Mucosa of stomach (tissue), 1 donor: ENCODE results near the gene CENPC.
"Not testable (repeated sequence)": the region's sequence is repeated elsewhere in the genome, so short reads cannot be mapped to it uniquely, and the experiment has no call there.

ENCODE experiments used
- H3K27me3 ChIP-seq: one replicate; pipeline ENCODE4 v1.7.0; 2013; ENCODE audit warnings: mild to moderate bottlenecking, low read length; ENCODE audit not compliant: control insufficient read depth, insufficient read depth
- H3K36me3 ChIP-seq: one replicate; pipeline ENCODE4 v1.7.0; 2013; ENCODE audit warnings: low read length; ENCODE audit not compliant: control insufficient read depth, insufficient read depth
- H3K4me1 ChIP-seq: one replicate; pipeline ENCODE4 v1.7.0; 2013; ENCODE audit warnings: mild to moderate bottlenecking, low read length; ENCODE audit not compliant: control insufficient read depth, insufficient read depth
- H3K4me3 ChIP-seq: one replicate; pipeline ENCODE4 v1.7.0; 2013; ENCODE audit warnings: low read length
- H3K9ac ChIP-seq: one replicate; pipeline ENCODE4 v1.7.0; 2013; ENCODE audit warnings: mild to moderate bottlenecking, low read length, moderate library complexity
- H3K9me3 ChIP-seq: one replicate; pipeline ENCODE4 v1.7.0; 2013; ENCODE audit warnings: mild to moderate bottlenecking, low read length, moderate library complexity; ENCODE audit not compliant: control insufficient read depth
- donor health status: Pancreatic carcinoma.

The CENPC gene

DNA sequence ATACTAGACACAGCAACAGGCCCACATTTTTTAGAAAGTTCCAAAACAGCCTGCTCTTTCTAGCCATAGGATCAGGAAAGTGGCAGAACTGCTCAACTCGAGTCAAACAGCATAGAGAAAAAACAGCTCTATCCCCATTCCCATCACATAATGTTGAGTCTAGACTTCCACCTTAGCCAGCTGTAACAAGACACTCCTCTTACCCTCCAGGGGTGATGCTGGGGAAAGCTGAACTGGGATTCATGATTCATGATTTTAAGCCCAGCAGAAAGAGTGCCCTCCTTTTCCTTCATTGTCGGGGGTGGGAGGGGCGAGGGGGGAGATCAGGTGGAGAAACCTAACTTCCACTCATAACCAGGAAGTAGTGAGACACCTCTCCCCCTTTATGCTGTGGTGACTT lies 86.1 kb downstream of the CENPC start:
- Histone ChIP-seq H3K9me3 (no peaks in the 10 kb centered on the region), H3K9ac (no peak overlapping the region), H3K4me3 (no peak overlapping the region), H3K27me3 (no peaks in the 10 kb centered on the region), H3K36me3 (no peaks in the 10 kb centered on the region), H3K4me1 (no peaks in the 10 kb centered on the region)

GRCh38 chr4:67456577-67457196 lies 88.6 kb downstream of the CENPC start:
- Histone ChIP-seq H3K36me3 (no peaks in the 10 kb centered on the region), H3K27me3 (no peaks in the 10 kb centered on the region), H3K9me3 (no peaks in the 10 kb centered on the region), H3K4me3 (no peak overlapping the region), H3K9ac (no peak overlapping the region), H3K4me1 (no peaks in the 10 kb centered on the region)

- H3K27me3 ChIP-seq, H3K9me3 ChIP-seq, H3K4me1 ChIP-seq, H3K9ac ChIP-seq, H3K4me3 ChIP-seq, H3K36me3 ChIP-seq: not testable (repeated sequence)
Observed at GRCh38 chr4:67452846-67453205, 92.5 kb downstream of the CENPC start.

DNA sequence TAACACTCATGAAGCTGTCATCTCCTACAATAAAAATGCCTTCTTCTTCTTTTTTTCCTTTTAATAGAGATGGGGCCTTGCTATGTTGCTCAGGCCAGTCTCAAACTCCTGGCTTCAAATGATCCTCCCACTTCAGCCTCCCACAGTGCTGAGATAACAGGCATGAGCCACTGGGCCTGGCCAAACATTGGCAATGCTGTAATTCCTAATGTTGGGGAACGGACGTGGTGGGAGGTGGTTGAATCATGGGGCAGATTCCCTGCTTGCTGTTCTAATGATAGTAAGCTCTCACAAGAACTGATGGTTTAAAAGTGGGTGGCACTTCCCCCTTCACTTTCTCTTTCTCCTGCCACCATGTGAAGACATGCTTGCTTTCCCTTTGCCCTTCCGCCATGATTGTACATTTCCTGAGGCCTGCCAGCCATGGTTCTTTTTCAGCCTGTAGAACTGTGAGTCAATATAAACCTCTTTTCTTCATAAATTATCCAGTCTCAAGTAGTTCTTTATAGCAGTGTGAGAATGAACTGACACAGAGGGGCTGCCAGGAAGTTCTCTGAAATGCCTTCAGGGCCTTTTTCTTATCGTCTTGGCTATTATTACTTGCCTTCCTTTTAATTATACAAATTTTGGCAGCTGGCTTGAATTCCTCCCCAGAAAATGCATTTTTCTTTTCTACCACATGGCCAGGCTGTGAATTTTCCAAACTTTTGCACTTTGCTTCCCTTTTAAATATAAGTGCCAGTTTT lies 93.0 kb downstream of the CENPC start:
- Histone ChIP-seq H3K9ac (no peak overlapping the region), H3K27me3 (no peaks in the 10 kb centered on the region), H3K9me3 (no peaks in the 10 kb centered on the region), H3K4me1 (no peaks in the 10 kb centered on the region), H3K36me3 (no peaks in the 10 kb centered on the region), H3K4me3 (no peak overlapping the region)

- Histone ChIP-seq H3K4me3 (no peak overlapping the region), H3K27me3 (no peaks in the 10 kb centered on the region), H3K4me1 (no peaks in the 10 kb centered on the region), H3K9me3 (no peaks in the 10 kb centered on the region), H3K9ac (no peak overlapping the region), H3K36me3 (no peaks in the 10 kb centered on the region)
Observed at GRCh38 chr4:67451464-67451863, 93.8 kb downstream of the CENPC start.

DNA sequence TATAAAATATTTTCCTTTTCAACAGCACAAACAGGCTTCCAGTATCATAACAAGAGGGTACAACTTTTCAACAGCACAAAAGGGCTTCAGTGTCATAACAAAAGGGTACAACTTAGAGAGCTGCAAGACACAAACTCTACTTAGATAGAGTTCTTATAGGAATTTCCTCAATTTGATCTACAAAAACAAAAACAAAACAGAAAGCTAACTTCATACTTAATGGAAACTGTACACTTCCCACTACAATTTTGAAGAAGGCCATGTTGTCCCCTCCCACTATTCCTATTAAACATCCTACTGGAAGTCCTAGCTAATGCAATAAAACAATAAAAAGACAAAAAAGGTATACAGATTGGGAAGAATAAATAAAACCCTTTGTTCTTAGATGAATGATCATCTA lies 96.7 kb downstream of the CENPC start:
- Histone ChIP-seq H3K27me3 (no peaks in the 10 kb centered on the region), H3K9me3 (no peaks in the 10 kb centered on the region)

GRCh38 chr4:67447873-67448272 lies 97.4 kb downstream of the CENPC start:
- no peaks in the 10 kb centered on the region for H3K36me3 ChIP-seq
- no peak overlapping the region for H3K4me3 ChIP-seq
- H3K9me3 ChIP-seq, result no peaks in the 10 kb centered on the region
- no peaks in the 10 kb centered on the region for H3K4me1 ChIP-seq
- no peaks in the 10 kb centered on the region for H3K27me3 ChIP-seq
- no peak overlapping the region for H3K9ac ChIP-seq

More for the DNA sequence above, 96.7 kb downstream of the CENPC start:
- Histone ChIP-seq H3K4me3 (no peak overlapping the region), H3K4me1 (no peaks in the 10 kb centered on the region), H3K36me3 (no peaks in the 10 kb centered on the region), H3K9ac (no peak overlapping the region)

DNA sequence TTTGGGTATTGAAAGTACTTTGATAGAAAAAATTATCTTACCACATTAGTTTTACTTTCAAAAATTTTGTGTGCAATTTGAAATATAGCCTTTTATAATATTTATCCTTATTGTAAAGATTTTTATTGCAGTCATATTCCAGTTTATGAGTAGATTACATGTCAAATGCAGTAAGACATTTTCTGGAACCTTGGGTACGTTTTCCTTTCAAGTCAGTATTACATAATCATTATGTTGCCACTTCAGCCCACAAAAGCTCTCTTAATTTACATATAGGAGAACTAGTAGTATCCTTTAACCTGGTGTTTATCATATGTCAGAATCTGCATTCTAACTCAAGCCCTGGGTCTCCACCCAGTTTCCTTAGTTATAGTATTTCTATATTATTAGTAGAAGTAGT lies 98.5 kb downstream of the CENPC start:
- H3K36me3 ChIP-seq, result no peaks in the 10 kb centered on the region
- no peaks in the 10 kb centered on the region for H3K27me3 ChIP-seq
- H3K4me1 ChIP-seq, result no peaks in the 10 kb centered on the region

DNA sequence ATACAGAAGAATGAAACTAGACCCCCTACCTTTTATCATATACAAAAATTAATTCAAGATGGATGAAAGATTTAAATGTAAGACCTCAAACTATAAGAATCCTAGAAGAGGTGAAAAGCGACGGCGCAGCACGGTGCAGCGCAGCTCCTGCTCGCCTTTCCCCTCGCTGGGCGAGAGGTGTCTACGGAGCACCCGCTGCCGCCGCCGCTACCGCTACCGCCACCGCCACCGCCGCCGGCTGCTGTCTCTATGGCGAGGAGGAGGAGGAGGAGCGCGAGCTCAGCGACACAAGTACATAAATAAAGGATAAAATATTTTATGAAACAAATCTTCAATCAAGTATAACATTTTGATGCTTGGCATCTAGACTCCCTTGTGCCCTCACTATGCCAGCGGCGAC lies 99.4 kb downstream of the CENPC start:
- H3K27me3 ChIP-seq, H3K4me1 ChIP-seq, H3K4me3 ChIP-seq: not testable (repeated sequence)

More for the DNA sequence above, 98.5 kb downstream of the CENPC start:
- H3K9ac ChIP-seq, result no peak overlapping the region
- H3K9me3 ChIP-seq, result no peaks in the 10 kb centered on the region
- H3K4me3 ChIP-seq, result no peak overlapping the region

GRCh38 chr4:67438975-67439374 lies 106.3 kb downstream of the CENPC start:
- Histone ChIP-seq H3K4me3 (no peak overlapping the region), H3K9me3 (no peaks in the 10 kb centered on the region), H3K36me3 (no peaks in the 10 kb centered on the region), H3K4me1 (no peaks in the 10 kb centered on the region), H3K9ac (no peak overlapping the region), H3K27me3 (no peaks in the 10 kb centered on the region)

More for the DNA sequence above, 99.4 kb downstream of the CENPC start:
- H3K9ac ChIP-seq, H3K36me3 ChIP-seq, H3K9me3 ChIP-seq: not testable (repeated sequence)

DNA sequence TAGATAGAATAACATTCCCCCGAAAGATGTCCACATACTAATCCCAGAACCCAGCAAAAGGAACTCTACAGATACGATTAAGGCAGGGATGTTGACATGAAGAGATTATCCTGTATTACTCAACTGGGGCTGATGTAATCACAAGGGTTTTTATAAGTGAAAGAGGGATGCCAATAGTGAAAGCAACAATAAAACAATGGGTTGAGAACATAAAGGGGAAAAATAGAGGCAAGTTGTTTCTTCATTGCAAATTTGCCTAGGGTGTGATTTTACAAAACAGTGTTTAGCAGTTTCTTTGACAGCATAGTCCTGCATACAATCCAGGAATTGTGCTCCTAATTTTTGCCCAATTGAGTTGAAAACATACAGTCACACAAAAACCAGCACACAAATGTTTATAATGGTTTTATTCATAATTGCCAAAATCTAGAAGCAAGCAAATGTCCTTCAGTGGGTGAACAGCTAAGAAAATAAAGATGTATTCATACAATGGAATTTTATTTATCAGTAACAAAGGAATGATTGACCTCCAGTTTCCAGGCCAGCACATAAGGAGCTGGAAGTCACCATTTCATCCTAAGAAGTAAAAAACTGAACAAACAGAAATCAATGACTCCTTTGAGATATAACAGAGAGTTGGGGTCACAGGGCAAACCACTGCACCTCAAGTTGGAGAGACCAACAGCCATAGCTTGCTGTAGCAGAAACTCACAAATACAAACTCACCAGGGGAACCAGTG lies 107.2 kb downstream of the CENPC start:
- H3K9me3 ChIP-seq, result no peaks in the 10 kb centered on the region
- no peaks in the 10 kb centered on the region for H3K36me3 ChIP-seq
- no peaks in the 10 kb centered on the region for H3K27me3 ChIP-seq
- no peak overlapping the region for H3K9ac ChIP-seq
- H3K4me1 ChIP-seq, result no peaks in the 10 kb centered on the region
- no peak overlapping the region for H3K4me3 ChIP-seq

DNA sequence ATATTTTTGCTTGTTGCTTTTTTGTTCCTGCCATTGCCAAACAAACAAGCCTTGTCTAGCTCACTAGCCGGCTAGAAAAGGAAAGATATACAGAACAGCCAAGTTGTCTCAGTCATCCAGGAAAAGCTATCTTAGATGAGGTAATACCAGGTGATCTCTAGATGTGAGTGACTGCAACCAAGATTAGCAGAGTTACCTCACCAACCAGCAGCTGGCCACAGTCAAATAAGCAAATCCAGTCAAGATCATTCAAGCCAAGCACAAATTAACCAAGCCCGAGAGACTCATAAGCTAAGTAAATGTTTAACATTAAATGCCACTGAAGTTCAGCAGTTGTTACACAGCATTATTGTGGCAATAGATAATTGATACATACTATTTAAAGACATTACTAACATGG lies 108.6 kb downstream of the CENPC start:
- H3K4me1 ChIP-seq, result no peaks in the 10 kb centered on the region
- H3K36me3 ChIP-seq, result no peaks in the 10 kb centered on the region
- no peak overlapping the region for H3K4me3 ChIP-seq
- no peak overlapping the region for H3K9ac ChIP-seq
- H3K9me3 ChIP-seq, result no peaks in the 10 kb centered on the region
- H3K27me3 ChIP-seq, result no peaks in the 10 kb centered on the region
